Endothelial cell of umbilical vein (primary cell): ENCODE data around the gene CHMP4B. TPM values are rescaled to one million over a fixed set of nuclear protein-coding genes. Genes with fewer than 3 reads are reported as not detected.

Experiments
- BruUV-seq: library from RNA; stranded (reverse); fragments of 400-500 nt; replicated peaks from 2 replicates; lab custom pipeline; 2021; lab: Mats Ljungman, UMichigan
- CTCF ChIA-PET: fragments of 300-600, 350-600 bp; sonication (Branson Sonifier 250); formaldehyde crosslinking; loops from one replicate; lab custom pipeline; 2021; ENCODE audit warnings: antibody characterized with exemption, inconsistent platforms; lab: Charles Lee
- POLR2A ChIA-PET: fragments of 300-600, 350-600 bp; sonication (Branson Sonifier 250); formaldehyde crosslinking; loops from one replicate; lab custom pipeline; 2021; ENCODE audit warnings: antibody characterized with exemption, inconsistent platforms; lab: Charles Lee
- DNase-seq: peaks from one replicate; pipeline ENCODE4 v3.0.0-alpha.2; 2011; ENCODE audit warnings: low read depth, low spot score
- FAIRE-seq: peaks from 2 replicates; lab custom pipeline; 2011; peaks lifted over from hg19 to GRCh38; lab: Jason Lieb, UNC
- H2AFZ ChIP-seq: 2 replicates; pipeline ENCODE4 v1.6.0; 2012; ENCODE audit warnings: low read depth, low read length, control low read depth, inconsistent platforms
- H3K27ac ChIP-seq: 2 replicates; pipeline ENCODE4 v1.5.1; 2011; ENCODE audit warnings: low read depth, mild to moderate bottlenecking, control low read depth, low read length, moderate library complexity; ENCODE audit not compliant: insufficient read depth
- H3K27me3 ChIP-seq, 2 experiments: 2 replicates each; pipeline versions ENCODE4 v1.6.0 to v1.6.1; 2011; ENCODE audit warnings: low read length in 2 of 2, mixed read lengths in 1 of 2; ENCODE audit not compliant: control insufficient read depth in 2 of 2, insufficient read depth in 2 of 2
- H3K36me3 ChIP-seq, 2 experiments: 2 replicates in 1 of 2; 3 replicates in 1 of 2; pipeline ENCODE4 v1.5.1; 2011; ENCODE audit warnings: low read length in 2 of 2, mild to moderate bottlenecking in 1 of 2, moderate library complexity in 1 of 2; ENCODE audit not compliant: control insufficient read depth in 2 of 2, insufficient read depth in 2 of 2; ENCODE audit errors: extremely low read depth in 1 of 2
- H3K4me1 ChIP-seq: 3 replicates; pipeline ENCODE4 v1.5.1; 2011; ENCODE audit warnings: mild to moderate bottlenecking, low read length; ENCODE audit not compliant: control insufficient read depth, insufficient read depth; ENCODE audit errors: extremely low read depth
- H3K4me2 ChIP-seq: 2 replicates; pipeline ENCODE4 v1.6.1; 2011; ENCODE audit warnings: low read length, control low read depth, mixed read lengths; ENCODE audit not compliant: insufficient read depth
- H3K4me3 ChIP-seq, 3 experiments: fragments of 200-600 bp in 1 of 3; sonication (generic), shearing (Covaris generic) in 1 of 3; replicated peaks in 1 of 3; 2 replicates each; pipeline ENCODE4 v1.5.1; 2011 to 2016; ENCODE audit warnings: control low read depth in 3 of 3, low read length in 3 of 3, mild to moderate bottlenecking in 2 of 3, inconsistent platforms in 1 of 3, low read depth in 1 of 3, moderate library complexity in 1 of 3; ENCODE audit not compliant: insufficient read depth in 1 of 3
- H3K79me2 ChIP-seq: 2 replicates; pipeline ENCODE4 v1.6.0; 2012; ENCODE audit warnings: low read length, inconsistent platforms; ENCODE audit not compliant: control insufficient read depth, insufficient read depth
- H3K9ac ChIP-seq: replicated peaks from 2 replicates; pipeline ENCODE3; 2011; ENCODE audit warnings: low read length, control low read depth; ENCODE audit not compliant: insufficient read depth; ENCODE audit errors: extremely low read depth
- H3K9me1 ChIP-seq: replicated peaks from 3 replicates; pipeline ENCODE4 v1.6.0; 2011; ENCODE audit warnings: mild to moderate bottlenecking, low read length; ENCODE audit not compliant: control insufficient read depth, insufficient read depth; ENCODE audit errors: extremely low read depth
- H3K9me3 ChIP-seq: replicated peaks from 2 replicates; pipeline ENCODE4 v1.5.1; 2012; ENCODE audit warnings: low read length, inconsistent platforms; ENCODE audit not compliant: control insufficient read depth, insufficient read depth
- H4K20me1 ChIP-seq: replicated peaks from 2 replicates; pipeline ENCODE3; 2011; ENCODE audit warnings: mild to moderate bottlenecking, low read length; ENCODE audit not compliant: control insufficient read depth, insufficient read depth; ENCODE audit errors: extremely low read depth
- EZH2 ChIP-seq: IDR thresholded peaks from 2 replicates; pipeline ENCODE4 v1.6.1; 2012; ENCODE audit warnings: borderline replicate concordance, low read depth, mild to moderate bottlenecking, moderate library complexity, low read length, inconsistent platforms; ENCODE audit not compliant: severe bottlenecking
- FOS ChIP-seq: IDR thresholded peaks from 2 replicates; pipeline ENCODE4 v1.6.1; 2011; ENCODE audit warnings: mild to moderate bottlenecking, low read length, moderate library complexity, borderline replicate concordance; ENCODE audit not compliant: insufficient read depth
- GATA2 ChIP-seq: IDR thresholded peaks from 2 replicates; pipeline ENCODE4 v1.7.0; 2011; ENCODE audit warnings: low read depth, mild to moderate bottlenecking, moderate library complexity, mixed read lengths, low read length; ENCODE audit not compliant: insufficient read length, insufficient read depth
- JUN ChIP-seq: IDR thresholded peaks from 2 replicates; pipeline ENCODE4 v1.6.1; 2011; ENCODE audit warnings: borderline replicate concordance, low read depth; ENCODE audit not compliant: insufficient read length, insufficient read depth
- MAX ChIP-seq: IDR thresholded peaks from 2 replicates; pipeline ENCODE4 v1.6.1; 2011; ENCODE audit not compliant: insufficient read depth, insufficient read length
- MYC ChIP-seq: IDR thresholded peaks from one replicate; pipeline ENCODE4 v1.6.1; 2011; ENCODE audit warnings: mild to moderate bottlenecking, low read depth, low read length
- POLR2A ChIP-seq: IDR thresholded peaks from 2 replicates; pipeline ENCODE4 v1.6.1; 2012; ENCODE audit warnings: low read depth, mild to moderate bottlenecking, control low read depth, low read length
- POLR2AphosphoS5 ChIP-seq: IDR thresholded peaks from 2 replicates; pipeline ENCODE4 v1.6.1; 2012; ENCODE audit warnings: low read depth, mild to moderate bottlenecking, control low read depth, low read length, moderate library complexity; ENCODE audit not compliant: insufficient read depth
- dilution Hi-C: fragments of 300-500 bp; cut with MboI; formaldehyde crosslinking; loops from one replicate; pipeline ENCODE4 v1.15.0; 2019; ENCODE audit warnings: low sequenced_read_pairs; ENCODE audit not compliant: extremely low pct_ligation_motif_present
- intact Hi-C: fragments of 100-400 bp; cut with micrococcal nuclease; formaldehyde crosslinking; loops from one replicate; pipeline ENCODE4 v1.10.0; 2022
- polyA plus RNA-seq, 4 experiments: library from polyadenylated mRNA; depleted of rRNA in 3 of 4; stranded (reverse) in 3 of 4; unstranded in 1 of 4; fragments of >200 nt; gene quantifications; 2 replicates each; pipeline versions ENCODE4 v1.2.1 to v1.2.3, GENCODE V29; 2011 to 2012; ENCODE audit warnings: missing spikeins in 1 of 4
- total RNA-seq: library from RNA; stranded (reverse); gene quantifications from 2 replicates; pipeline ENCODE4 v1.2.3, GENCODE V29; 2021
- TF ChIP-seq, protein P1 (sequence below), 2 donors: IDR thresholded peaks; 1 replicate in 1 of 2; 2 replicates in 1 of 2; pipeline ENCODE4 v1.5.1; 2011; ENCODE audit warnings: low read length in 2 of 2, mild to moderate bottlenecking in 2 of 2, moderate library complexity in 2 of 2, control low read depth in 1 of 2, inconsistent platforms in 1 of 2, low read depth in 1 of 2; ENCODE audit not compliant: insufficient read depth in 1 of 2; ENCODE audit errors: extremely low read depth in 1 of 2

The CHMP4B gene
- total and polyA plus RNA-seq, 2 donors (not counting 3 experiments of a cell fraction or from before 2014, with no cell fraction given) = 64.7 to 112 TPM

DNA sequence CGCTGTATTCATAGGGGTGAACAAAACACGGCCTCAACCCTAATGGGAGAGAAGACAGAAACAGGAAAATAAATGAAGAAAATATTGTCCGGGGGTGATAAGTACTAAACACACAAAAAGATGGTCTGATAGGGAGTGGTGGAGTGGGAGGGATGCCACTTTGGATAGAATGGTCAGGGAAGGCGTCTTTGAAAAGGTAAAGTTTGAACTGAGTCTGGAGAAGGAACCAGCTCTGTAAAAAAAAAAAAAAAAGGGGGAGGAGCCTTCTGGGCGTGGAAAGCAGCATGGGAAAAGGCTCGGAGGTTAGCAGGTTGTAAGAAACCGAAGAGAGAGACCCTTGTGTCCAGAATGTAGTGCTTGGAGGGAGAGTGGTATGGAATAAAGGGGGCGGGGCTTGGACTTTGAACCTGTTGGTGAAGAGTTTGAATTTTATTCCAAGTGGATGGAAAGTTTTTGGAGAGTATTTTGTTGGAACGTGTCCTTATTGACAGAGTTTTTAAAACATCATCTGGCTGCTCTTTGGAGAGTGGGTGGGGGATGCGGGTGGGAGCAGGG is 1.8 kb downstream of the CHMP4B start:
- Histone ChIP-seq H3K27me3 (no peaks in the 10 kb centered on the region), H3K27ac (peak overlapping the region; percentile 96), H2AFZ (no peak overlapping the region), H3K9me3 (no peaks in the 10 kb centered on the region), H3K4me3 (peak overlapping the region; percentile 49 to 86 (median 83)), H3K9me1 (peaks cover 2% of the 10 kb centered on the region), H3K36me3 (peaks cover 0 to 3% of the 10 kb centered on the region in 2 experiments), H3K4me2 (peak overlapping the region; percentile 91), H4K20me1 (peaks cover 19% of the 10 kb centered on the region), H3K9ac (peak overlapping the region; percentile 98), H3K4me1 (peaks cover 23% of the 10 kb centered on the region), H3K79me2 (peaks cover 64% of the 10 kb centered on the region)
- FAIRE-seq = peak; percentile 49
- intact Hi-C loops = loop anchor here (1.0 kb wide), 1 partner anchor 46 kb away; no protein-coding TSS in a partner anchor
- TF ChIP-seq GATA2 = no peak
- TF ChIP-seq POLR2AphosphoS5 = no peak
- TF ChIP-seq JUN = no peak
- no peak for TF ChIP-seq MAX
- no peak for TF ChIP-seq POLR2A
- TF ChIP-seq, protein P1, sequence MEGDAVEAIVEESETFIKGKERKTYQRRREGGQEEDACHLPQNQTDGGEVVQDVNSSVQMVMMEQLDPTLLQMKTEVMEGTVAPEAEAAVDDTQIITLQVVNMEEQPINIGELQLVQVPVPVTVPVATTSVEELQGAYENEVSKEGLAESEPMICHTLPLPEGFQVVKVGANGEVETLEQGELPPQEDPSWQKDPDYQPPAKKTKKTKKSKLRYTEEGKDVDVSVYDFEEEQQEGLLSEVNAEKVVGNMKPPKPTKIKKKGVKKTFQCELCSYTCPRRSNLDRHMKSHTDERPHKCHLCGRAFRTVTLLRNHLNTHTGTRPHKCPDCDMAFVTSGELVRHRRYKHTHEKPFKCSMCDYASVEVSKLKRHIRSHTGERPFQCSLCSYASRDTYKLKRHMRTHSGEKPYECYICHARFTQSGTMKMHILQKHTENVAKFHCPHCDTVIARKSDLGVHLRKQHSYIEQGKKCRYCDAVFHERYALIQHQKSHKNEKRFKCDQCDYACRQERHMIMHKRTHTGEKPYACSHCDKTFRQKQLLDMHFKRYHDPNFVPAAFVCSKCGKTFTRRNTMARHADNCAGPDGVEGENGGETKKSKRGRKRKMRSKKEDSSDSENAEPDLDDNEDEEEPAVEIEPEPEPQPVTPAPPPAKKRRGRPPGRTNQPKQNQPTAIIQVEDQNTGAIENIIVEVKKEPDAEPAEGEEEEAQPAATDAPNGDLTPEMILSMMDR (IDR thresholded peaks at IDR 0.05; ENCODE audit: extremely low read depth in 1 of 2, insufficient read depth in 1 of 2, low read depth in 1 of 2, low read length in 2 of 2) = no peak
- no peak for TF ChIP-seq EZH2
- no peak for TF ChIP-seq MYC
- TF ChIP-seq FOS = no peak
- DNase-seq = peak; percentile 66
- POLR2A ChIA-PET = interaction anchor here (0.7 to 1.8 kb wide), 2 partner anchors 10 to 26 kb away, joined by 3 to 4 read pairs; no protein-coding TSS in a partner anchor
- dilution Hi-C loops = no loop called here
- CTCF ChIA-PET = interaction anchor here (0.7 to 4.0 kb wide), 7 partner anchors 18 to 81 kb away, joined by 3 to 14 read pairs (median 6); partner anchors contain the start of gene ZNF341
- BruUV-seq = no TSS peak
